ENCODE data around the gene MDK. TPM values are rescaled to one million over a fixed set of nuclear protein-coding genes. Genes with fewer than 3 reads are reported as not detected.

Gene MDK
- total and polyA plus RNA-seq, 2 of the 13 experiments (the other 11 are each of a cell fraction or from before 2014, with no cell fraction given): 312 to 407 TPM

- peak; percentile 49; the same call in 1 of the 2 replicates for TF ChIP-seq STAT6 (CRISPR knock-in tag; IDR thresholded peaks at IDR 0.05; ENCODE audit: borderline replicate concordance)
- TF ChIP-seq JUN (CRISPR knock-in tag; IDR thresholded peaks at IDR 0.05): no peak
- TF ChIP-seq NR2C2 (CRISPR knock-in tag; IDR thresholded peaks at IDR 0.05; ENCODE audit: borderline replicate concordance): peak; percentile 41; the same call in 1 of the 2 replicates
- peak; percentile 100 for TF ChIP-seq KLF6 (CRISPR knock-in tag; IDR thresholded peaks at IDR 0.05)
- TF ChIP-seq, protein P1, sequence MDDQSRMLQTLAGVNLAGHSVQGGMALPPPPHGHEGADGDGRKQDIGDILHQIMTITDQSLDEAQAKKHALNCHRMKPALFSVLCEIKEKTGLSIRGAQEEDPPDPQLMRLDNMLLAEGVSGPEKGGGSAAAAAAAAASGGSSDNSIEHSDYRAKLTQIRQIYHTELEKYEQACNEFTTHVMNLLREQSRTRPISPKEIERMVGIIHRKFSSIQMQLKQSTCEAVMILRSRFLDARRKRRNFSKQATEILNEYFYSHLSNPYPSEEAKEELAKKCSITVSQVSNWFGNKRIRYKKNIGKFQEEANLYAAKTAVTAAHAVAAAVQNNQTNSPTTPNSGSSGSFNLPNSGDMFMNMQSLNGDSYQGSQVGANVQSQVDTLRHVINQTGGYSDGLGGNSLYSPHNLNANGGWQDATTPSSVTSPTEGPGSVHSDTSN (CRISPR knock-in tag; IDR thresholded peaks at IDR 0.05; ENCODE audit: borderline replicate concordance): peak; percentile 94
- peak; percentile 93 for TF ChIP-seq ZFAT (CRISPR knock-in tag; conservative IDR thresholded peaks at IDR 0.05)
- no peak for TF ChIP-seq USF2 (IDR thresholded peaks at IDR 0.05; ENCODE audit: low read depth, low read length)
- TF ChIP-seq USF2 (CRISPR knock-in tag; IDR thresholded peaks at IDR 0.05; ENCODE audit: borderline replicate concordance): no peak; the same call in 1 of the 2 replicates
- TF ChIP-seq ARID2 (CRISPR knock-in tag; IDR thresholded peaks at IDR 0.05; ENCODE audit: borderline replicate concordance): peak; percentile 96; the same call in 1 of the 2 replicates
- peak; percentile 97 for TF ChIP-seq IKZF5 (CRISPR knock-in tag; IDR thresholded peaks at IDR 0.05)
- TF ChIP-seq BCL6 (CRISPR knock-in tag; IDR thresholded peaks at IDR 0.05): peak; percentile 74
- TF ChIP-seq NR2F2 (IDR thresholded peaks at IDR 0.05; ENCODE audit: borderline replicate concordance, low read depth): no peak
- TF ChIP-seq ZNF431 (CRISPR knock-in tag; IDR thresholded peaks at IDR 0.05; ENCODE audit: borderline replicate concordance, low read depth): peak; percentile 86; the same call in 1 of the 2 replicates
- TF ChIP-seq RFX1 (IDR thresholded peaks at IDR 0.05): no peak
- peak; percentile 32 for TF ChIP-seq SKI (IDR thresholded peaks at IDR 0.05; ENCODE audit: partially characterized antibody)
- 0 out of 2 replicates have a peak, but pooled peaks have one; percentile 78 for TF ChIP-seq ZNF713 (CRISPR knock-in tag; IDR thresholded peaks at IDR 0.05)
- TF ChIP-seq ZBTB43 (CRISPR knock-in tag; conservative IDR thresholded peaks at IDR 0.05): peak; percentile 96
- TF ChIP-seq ZNF138 (CRISPR knock-in tag; IDR thresholded peaks at IDR 0.05; ENCODE audit: low read depth): peak; percentile 99
These were observed 11.2 kb downstream of the MDK start (continued) for GRCh38 chr11:46392421-46393230.

All from HepG2 (cell line).